Mucosa of descending colon (tissue), 3 donors: Measurements from ENCODE around the gene PPIP5K2. TPM values are rescaled to one million over a fixed set of nuclear protein-coding genes. Genes with fewer than 3 reads are reported as not detected.

Experiments
- ATAC-seq: fragments of 200-7000 bp; cut with Tn5 transposase; one replicate; pipeline ENCODE4 v1.9.1; 2020; ENCODE audit warnings: mild to moderate bottlenecking, moderate library complexity
- DNase-seq, 3 donors: peaks; one replicate each; pipeline ENCODE4 v3.0.0-alpha.2; 2020
- H3K36me3 ChIP-seq: fragments of 200-600 bp; one replicate; pipeline ENCODE4 v1.8.0; 2021; ENCODE audit warnings: low read depth, mild to moderate bottlenecking
- H3K4me1 ChIP-seq: fragments of 200-600 bp; one replicate; pipeline ENCODE4 v1.8.0; 2021; ENCODE audit warnings: low read depth, mild to moderate bottlenecking
- H3K4me3 ChIP-seq: fragments of 200-600 bp; one replicate; pipeline ENCODE4 v1.8.0; 2021; ENCODE audit warnings: mild to moderate bottlenecking
- H3K9me3 ChIP-seq: fragments of 200-600 bp; one replicate; pipeline ENCODE4 v1.8.0; 2021; ENCODE audit warnings: mild to moderate bottlenecking
- CTCF ChIP-seq: fragments of 200-600 bp; IDR thresholded peaks from one replicate; pipeline ENCODE4 v1.8.0; 2022; ENCODE audit warnings: antibody characterized with exemption, mild to moderate bottlenecking
- intact Hi-C, 2 donors: fragments of 100-400 bp; cut with DNase I in 1 of 2; cut with micrococcal nuclease in 1 of 2; formaldehyde crosslinking; loops; one replicate each; pipeline versions ENCODE4 v1.11.0 to v1.11.1; 2022; cut with DNase I, micrococcal nuclease
- total RNA-seq, 3 donors: library from RNA; stranded (reverse); fragmentation: NEBNext Ultra II Directional in 2 of 3; extraction: Animal tissue kit (Norgen Biotek cat#: 25700) in 2 of 3; gene quantifications; one replicate each; pipeline versions ENCODE4 v1.2.1 to v1.2.4, GENCODE V29; 2021 to 2023
- donor health status: DM: no; HTN: no; CAD: no; lungs with moderate emphysema.
- donor health status: DM: no; HTN: no; CAD: no.
- donor health status: DM: no; HTN: yes; CAD: no.

PPIP5K2 gene
- total RNA-seq, 3 donors from 2014 or later, result 59.0 to 90.6 (median 77.6) TPM

GRCh38 chr5:103166706-103167105 is 46.6 kb downstream of the PPIP5K2 start:
- DNase-seq, result no peak
- TF ChIP-seq CTCF, result no peak
- Histone ChIP-seq H3K4me1 (no peaks in the 10 kb centered on the region), H3K36me3 (no peaks in the 10 kb centered on the region), H3K4me3 (no peak overlapping the region), H3K9me3 (no peaks in the 10 kb centered on the region)
- ATAC-seq, result no peak
- intact Hi-C loops, result no loop called here

GRCh38 chr5:103174147-103174546 is 54.0 kb downstream of the PPIP5K2 start:
- no peaks in the 10 kb centered on the region for H3K9me3 ChIP-seq
- no peak for TF ChIP-seq CTCF

GRCh38 chr5:103177543-103177942 is 57.4 kb downstream of the PPIP5K2 start:
- Histone ChIP-seq H3K4me3 (no peak overlapping the region), H3K36me3 (no peaks in the 10 kb centered on the region), H3K4me1 (no peaks in the 10 kb centered on the region), H3K9me3 (no peaks in the 10 kb centered on the region)
- DNase-seq (no peak), ATAC-seq (no peak)
- intact Hi-C loops, result no loop called here
- TF ChIP-seq CTCF, result no peak

More at GRCh38 chr5:103174147-103174546, 54.0 kb downstream of the PPIP5K2 start:
- Histone ChIP-seq H3K4me3 (no peak overlapping the region), H3K36me3 (no peaks in the 10 kb centered on the region), H3K4me1 (no peaks in the 10 kb centered on the region)
- intact Hi-C loops, result no loop called here
- DNase-seq, result no peak
- no peak for ATAC-seq

GRCh38 chr5:103178167-103178566 is 58.1 kb downstream of the PPIP5K2 start:
- ATAC-seq, result no peak
- intact Hi-C loops, result no loop called here
- TF ChIP-seq CTCF, result no peak
- H3K4me3 ChIP-seq, result no peak overlapping the region
- no peaks in the 10 kb centered on the region for H3K36me3 ChIP-seq
- H3K4me1 ChIP-seq, result no peaks in the 10 kb centered on the region
- no peaks in the 10 kb centered on the region for H3K9me3 ChIP-seq
- no peak for DNase-seq

- intact Hi-C loops, result no loop called here
- Histone ChIP-seq H3K4me3 (no peak overlapping the region), H3K36me3 (peaks cover 7% of the 10 kb centered on the region), H3K4me1 (no peaks in the 10 kb centered on the region), H3K9me3 (no peaks in the 10 kb centered on the region)
- no peak for TF ChIP-seq CTCF
- DNase-seq (no peak), ATAC-seq (no peak)
Measured at GRCh38 chr5:103186152-103186551, 66.1 kb downstream of the PPIP5K2 start.

- H3K36me3 ChIP-seq, result peaks cover 7% of the 10 kb centered on the region
- H3K9me3 ChIP-seq, result no peaks in the 10 kb centered on the region
- H3K4me3 ChIP-seq, result no peak overlapping the region
- intact Hi-C loops, result no loop called here
- no peaks in the 10 kb centered on the region for H3K4me1 ChIP-seq
- DNase-seq, result no peak
- ATAC-seq, result no peak
- TF ChIP-seq CTCF, result no peak
Measured at GRCh38 chr5:103188436-103188835, 68.3 kb downstream of the PPIP5K2 start.
